HepG2 (cell line): Measurements from ENCODE around the gene HNRNPM.
A peak's percentile ranks its signal among the peaks of the same experiment; 100 is the strongest.

Source experiments
- NR1H2 ChIP-seq: sonication (generic); formaldehyde crosslinking; IDR thresholded peaks from 2 replicates; pipeline ENCODE4 v1.8.1; 2022; ENCODE audit warnings: low read depth, missing genetic modification reagents, borderline replicate concordance
- POLR2AphosphoS5 ChIP-seq: IDR thresholded peaks from 2 replicates; pipeline ENCODE4 v1.6.1; 2012; ENCODE audit warnings: low read depth, low read length
- PRPF4 ChIP-seq: fragments of 200-400 bp; formaldehyde crosslinking; IDR thresholded peaks from 2 replicates; pipeline ENCODE4 v1.6.1; 2016; ENCODE audit warnings: low read length, low read depth; ENCODE audit not compliant: poor library complexity, severe bottlenecking
- THAP8 ChIP-seq: sonication (generic); formaldehyde crosslinking; IDR thresholded peaks from 2 replicates; pipeline ENCODE4 v1.5.1; 2020; ENCODE audit warnings: missing genetic modification reagents, mild to moderate bottlenecking, borderline replicate concordance
- U2AF2 ChIP-seq: fragments of 200-400 bp; formaldehyde crosslinking; IDR thresholded peaks from 2 replicates; pipeline ENCODE4 v1.6.1; 2017; ENCODE audit warnings: low read depth, mild to moderate bottlenecking, low read length
- ZBTB42 ChIP-seq: sonication (generic); formaldehyde crosslinking; IDR thresholded peaks from 2 replicates; pipeline ENCODE4 v1.5.0; 2020; ENCODE audit warnings: mild to moderate bottlenecking, missing genetic modification reagents
- ZBTB8A ChIP-seq: sonication (generic); formaldehyde crosslinking; IDR thresholded peaks from 2 replicates; pipeline ENCODE4 v1.4.0; 2020; ENCODE audit warnings: mild to moderate bottlenecking, low read depth, missing genetic modification reagents, borderline replicate concordance
- ZNF275 ChIP-seq: sonication (generic); formaldehyde crosslinking; IDR thresholded peaks from 2 replicates; pipeline ENCODE4 v1.8.0; 2022; ENCODE audit warnings: missing genetic modification reagents, mild to moderate bottlenecking, inconsistent platforms, borderline replicate concordance
- TF ChIP-seq, protein P1 (sequence below): sonication (generic); formaldehyde crosslinking; IDR thresholded peaks from 2 replicates; pipeline ENCODE4 v1.5.0; 2020; ENCODE audit warnings: mild to moderate bottlenecking, missing genetic modification reagents
- TF ChIP-seq, protein P2 (sequence below): sonication (generic); formaldehyde crosslinking; conservative IDR thresholded peaks from 2 replicates; pipeline ENCODE4 v1.4.0; 2020; ENCODE audit warnings: missing genetic modification reagents
- TF ChIP-seq, protein P3 (sequence below): sonication (generic); formaldehyde crosslinking; IDR thresholded peaks from 2 replicates; pipeline ENCODE4 v1.4.0; 2020; ENCODE audit warnings: missing genetic modification reagents, borderline replicate concordance
- TF ChIP-seq, protein P4 (sequence below): sonication (generic); formaldehyde crosslinking; IDR thresholded peaks from 2 replicates; pipeline ENCODE4 v1.5.0; 2020; ENCODE audit warnings: mild to moderate bottlenecking, missing genetic modification reagents, moderate library complexity
- TF ChIP-seq, protein P5 (sequence below): sonication (generic); formaldehyde crosslinking; IDR thresholded peaks from 2 replicates; pipeline ENCODE4 v1.4.0; 2020; ENCODE audit warnings: missing genetic modification reagents

DNA sequence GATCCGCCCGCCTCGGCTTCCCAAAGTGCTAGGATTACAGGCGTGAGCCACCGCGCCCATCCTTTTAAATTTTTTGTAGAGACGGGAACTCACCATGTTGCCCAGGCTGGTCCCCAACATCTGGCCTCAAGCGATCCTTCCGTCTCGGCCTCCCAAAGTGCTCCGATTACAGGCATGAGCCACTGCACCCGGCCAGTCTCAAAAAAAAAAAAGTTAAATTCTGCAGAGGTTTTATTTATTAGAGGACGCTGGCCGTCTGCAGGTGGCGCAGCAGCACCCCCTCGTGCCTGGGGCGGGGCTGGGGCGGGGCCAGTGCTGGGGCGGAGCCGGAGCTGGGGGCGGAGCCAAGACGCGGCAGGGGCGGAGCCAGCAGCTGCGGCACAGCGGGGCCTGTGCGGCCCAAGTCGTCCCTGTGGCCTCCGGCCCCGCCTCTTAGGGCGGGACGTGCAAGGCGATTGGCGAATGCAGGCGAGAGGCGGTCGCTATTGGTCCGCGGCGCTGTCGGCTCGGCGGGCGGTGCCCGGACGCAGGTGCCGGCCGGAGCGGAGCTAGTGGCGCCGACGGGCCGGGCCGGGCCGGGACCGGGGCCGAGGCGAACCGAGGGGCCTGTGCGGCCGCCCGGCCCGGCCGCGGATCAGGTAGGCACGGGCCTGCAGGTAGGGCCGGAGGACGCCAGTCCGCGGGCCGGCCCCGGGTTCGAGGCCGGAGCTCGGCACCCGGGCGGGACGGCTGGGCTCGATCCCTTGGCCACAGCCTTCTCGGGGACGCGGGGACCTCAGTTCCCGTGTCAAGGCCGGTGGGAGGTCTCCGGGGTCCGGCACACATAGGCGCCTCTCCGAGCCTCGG is 31.8 kb upstream of the HNRNPM start, which contains the start of gene MARCHF2:
- no peak for TF ChIP-seq NR1H2
- no peak for TF ChIP-seq PRPF4
- TF ChIP-seq POLR2AphosphoS5: no peak
- no peak for TF ChIP-seq THAP8
- TF ChIP-seq ZBTB42 (CRISPR knock-in tag): no peak
- TF ChIP-seq, protein P1, sequence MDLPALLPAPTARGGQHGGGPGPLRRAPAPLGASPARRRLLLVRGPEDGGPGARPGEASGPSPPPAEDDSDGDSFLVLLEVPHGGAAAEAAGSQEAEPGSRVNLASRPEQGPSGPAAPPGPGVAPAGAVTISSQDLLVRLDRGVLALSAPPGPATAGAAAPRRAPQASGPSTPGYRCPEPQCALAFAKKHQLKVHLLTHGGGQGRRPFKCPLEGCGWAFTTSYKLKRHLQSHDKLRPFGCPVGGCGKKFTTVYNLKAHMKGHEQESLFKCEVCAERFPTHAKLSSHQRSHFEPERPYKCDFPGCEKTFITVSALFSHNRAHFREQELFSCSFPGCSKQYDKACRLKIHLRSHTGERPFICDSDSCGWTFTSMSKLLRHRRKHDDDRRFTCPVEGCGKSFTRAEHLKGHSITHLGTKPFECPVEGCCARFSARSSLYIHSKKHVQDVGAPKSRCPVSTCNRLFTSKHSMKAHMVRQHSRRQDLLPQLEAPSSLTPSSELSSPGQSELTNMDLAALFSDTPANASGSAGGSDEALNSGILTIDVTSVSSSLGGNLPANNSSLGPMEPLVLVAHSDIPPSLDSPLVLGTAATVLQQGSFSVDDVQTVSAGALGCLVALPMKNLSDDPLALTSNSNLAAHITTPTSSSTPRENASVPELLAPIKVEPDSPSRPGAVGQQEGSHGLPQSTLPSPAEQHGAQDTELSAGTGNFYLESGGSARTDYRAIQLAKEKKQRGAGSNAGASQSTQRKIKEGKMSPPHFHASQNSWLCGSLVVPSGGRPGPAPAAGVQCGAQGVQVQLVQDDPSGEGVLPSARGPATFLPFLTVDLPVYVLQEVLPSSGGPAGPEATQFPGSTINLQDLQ: no peak
- TF ChIP-seq, protein P2, sequence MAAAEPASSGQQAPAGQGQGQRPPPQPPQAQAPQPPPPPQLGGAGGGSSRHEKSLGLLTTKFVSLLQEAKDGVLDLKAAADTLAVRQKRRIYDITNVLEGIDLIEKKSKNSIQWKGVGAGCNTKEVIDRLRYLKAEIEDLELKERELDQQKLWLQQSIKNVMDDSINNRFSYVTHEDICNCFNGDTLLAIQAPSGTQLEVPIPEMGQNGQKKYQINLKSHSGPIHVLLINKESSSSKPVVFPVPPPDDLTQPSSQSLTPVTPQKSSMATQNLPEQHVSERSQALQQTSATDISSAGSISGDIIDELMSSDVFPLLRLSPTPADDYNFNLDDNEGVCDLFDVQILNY (CRISPR knock-in tag): no peak
- TF ChIP-seq, protein P3, sequence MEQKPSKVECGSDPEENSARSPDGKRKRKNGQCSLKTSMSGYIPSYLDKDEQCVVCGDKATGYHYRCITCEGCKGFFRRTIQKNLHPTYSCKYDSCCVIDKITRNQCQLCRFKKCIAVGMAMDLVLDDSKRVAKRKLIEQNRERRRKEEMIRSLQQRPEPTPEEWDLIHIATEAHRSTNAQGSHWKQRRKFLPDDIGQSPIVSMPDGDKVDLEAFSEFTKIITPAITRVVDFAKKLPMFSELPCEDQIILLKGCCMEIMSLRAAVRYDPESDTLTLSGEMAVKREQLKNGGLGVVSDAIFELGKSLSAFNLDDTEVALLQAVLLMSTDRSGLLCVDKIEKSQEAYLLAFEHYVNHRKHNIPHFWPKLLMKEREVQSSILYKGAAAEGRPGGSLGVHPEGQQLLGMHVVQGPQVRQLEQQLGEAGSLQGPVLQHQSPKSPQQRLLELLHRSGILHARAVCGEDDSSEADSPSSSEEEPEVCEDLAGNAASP (CRISPR knock-in tag): no peak; the same call in 1 of the 2 replicates
- TF ChIP-seq ZBTB8A (CRISPR knock-in tag): no peak
- no peak for TF ChIP-seq U2AF2
- TF ChIP-seq, protein P4, sequence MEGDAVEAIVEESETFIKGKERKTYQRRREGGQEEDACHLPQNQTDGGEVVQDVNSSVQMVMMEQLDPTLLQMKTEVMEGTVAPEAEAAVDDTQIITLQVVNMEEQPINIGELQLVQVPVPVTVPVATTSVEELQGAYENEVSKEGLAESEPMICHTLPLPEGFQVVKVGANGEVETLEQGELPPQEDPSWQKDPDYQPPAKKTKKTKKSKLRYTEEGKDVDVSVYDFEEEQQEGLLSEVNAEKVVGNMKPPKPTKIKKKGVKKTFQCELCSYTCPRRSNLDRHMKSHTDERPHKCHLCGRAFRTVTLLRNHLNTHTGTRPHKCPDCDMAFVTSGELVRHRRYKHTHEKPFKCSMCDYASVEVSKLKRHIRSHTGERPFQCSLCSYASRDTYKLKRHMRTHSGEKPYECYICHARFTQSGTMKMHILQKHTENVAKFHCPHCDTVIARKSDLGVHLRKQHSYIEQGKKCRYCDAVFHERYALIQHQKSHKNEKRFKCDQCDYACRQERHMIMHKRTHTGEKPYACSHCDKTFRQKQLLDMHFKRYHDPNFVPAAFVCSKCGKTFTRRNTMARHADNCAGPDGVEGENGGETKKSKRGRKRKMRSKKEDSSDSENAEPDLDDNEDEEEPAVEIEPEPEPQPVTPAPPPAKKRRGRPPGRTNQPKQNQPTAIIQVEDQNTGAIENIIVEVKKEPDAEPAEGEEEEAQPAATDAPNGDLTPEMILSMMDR (CRISPR knock-in tag): peak; percentile 70
- TF ChIP-seq, protein P5, sequence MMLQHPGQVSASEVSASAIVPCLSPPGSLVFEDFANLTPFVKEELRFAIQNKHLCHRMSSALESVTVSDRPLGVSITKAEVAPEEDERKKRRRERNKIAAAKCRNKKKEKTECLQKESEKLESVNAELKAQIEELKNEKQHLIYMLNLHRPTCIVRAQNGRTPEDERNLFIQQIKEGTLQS (CRISPR knock-in tag): no peak
- no peak for TF ChIP-seq ZNF275
